Neural cell (in vitro differentiated cells): ENCODE data around the gene CAV3. TPM values are rescaled to one million over a fixed set of nuclear protein-coding genes. Genes with fewer than 3 reads are reported as not detected.
A peak's percentile ranks its signal among the peaks of the same experiment; 100 is the strongest.

Source experiments
- H2AFZ ChIP-seq: fragments of 200-600, 300-800 bp; sonication (generic), shearing (Covaris generic); 2 replicates; pipeline ENCODE4 v1.6.0; 2014; ENCODE audit warnings: low read depth, mild to moderate bottlenecking, antibody characterized with exemption, low read length, moderate library complexity
- H3F3A ChIP-seq: fragments of 200-600 bp; shearing (Covaris generic); 2 replicates; pipeline ENCODE4 v1.6.1; 2016; ENCODE audit warnings: mild to moderate bottlenecking, moderate library complexity, mixed read lengths, antibody characterized with exemption, low read length; ENCODE audit not compliant: insufficient read depth, poor library complexity, severe bottlenecking
- H3K27ac ChIP-seq: fragments of 200-600, 300-800 bp; sonication (generic), shearing (Covaris generic); 2 replicates; pipeline ENCODE4 v1.5.1; 2014; ENCODE audit warnings: mild to moderate bottlenecking, low read length, moderate library complexity
- H3K27me3 ChIP-seq: fragments of 300-800, 200-600 bp; sonication (generic), shearing (Covaris generic); 2 replicates; pipeline ENCODE4 v1.6.0; 2014; ENCODE audit warnings: mild to moderate bottlenecking, low read depth, low read length, moderate library complexity; ENCODE audit not compliant: insufficient read depth
- H3K36me3 ChIP-seq: fragments of 300-800, 200-600 bp; sonication (generic), shearing (Covaris generic); 2 replicates; pipeline ENCODE4 v1.5.1; 2014; ENCODE audit warnings: mild to moderate bottlenecking, antibody characterized with exemption, low read length, moderate library complexity; ENCODE audit not compliant: insufficient read depth
- H3K4me2 ChIP-seq: fragments of 300-800, 200-600 bp; sonication (generic), shearing (Covaris generic); 2 replicates; pipeline ENCODE4 v1.6.0; 2014; ENCODE audit warnings: mild to moderate bottlenecking, low read length
- H3K4me3 ChIP-seq: fragments of 300-800, 200-600 bp; sonication (generic), shearing (Covaris generic); 2 replicates; pipeline ENCODE4 v1.5.1; 2014; ENCODE audit warnings: mild to moderate bottlenecking, low read length, moderate library complexity
- H3K79me2 ChIP-seq: fragments of 200-600 bp; shearing (Covaris generic); replicated peaks from 2 replicates; pipeline ENCODE4 v1.6.0; 2014; ENCODE audit warnings: mild to moderate bottlenecking, low read length, moderate library complexity; ENCODE audit not compliant: insufficient read depth
- H3K9ac ChIP-seq: fragments of 300-800, 200-600 bp; sonication (generic), shearing (Covaris generic); 2 replicates; pipeline ENCODE4 v1.6.1; 2016; ENCODE audit warnings: mild to moderate bottlenecking, low read length, mixed read lengths
- H3K9me2 ChIP-seq: fragments of 200-600 bp; shearing (Covaris generic); 2 replicates; pipeline ENCODE4 v1.6.1; 2016; ENCODE audit warnings: mild to moderate bottlenecking, low read length, mixed read lengths; ENCODE audit not compliant: insufficient read depth
- H3K9me3 ChIP-seq: fragments of 200-600, 300-800 bp; sonication (generic), shearing (Covaris generic); 2 replicates; pipeline ENCODE4 v1.6.1; 2016; ENCODE audit warnings: mild to moderate bottlenecking, mixed run types, low read length, moderate library complexity, mixed read lengths
- H4K20me1 ChIP-seq: fragments of 200-600 bp; shearing (Covaris generic); 2 replicates; pipeline ENCODE4 v1.6.1; 2016; ENCODE audit warnings: mild to moderate bottlenecking, mixed run types; ENCODE audit not compliant: insufficient read depth
- CTCF ChIP-seq: fragments of 450-650 bp; IDR thresholded peaks from 2 replicates; pipeline ENCODE4 v1.5.1; 2014; ENCODE audit warnings: antibody characterized with exemption, mild to moderate bottlenecking, moderate library complexity; ENCODE audit not compliant: poor library complexity, severe bottlenecking
- EP300 ChIP-seq: fragments of 450-650 bp; conservative IDR thresholded peaks from 2 replicates; pipeline ENCODE4 v1.6.1; 2014; ENCODE audit warnings: antibody characterized with exemption, mild to moderate bottlenecking, moderate library complexity; ENCODE audit not compliant: poor library complexity, severe bottlenecking
- EZH2 ChIP-seq: fragments of 200-600, 300-800 bp; shearing (Covaris generic), sonication (generic); IDR thresholded peaks from 2 replicates; pipeline ENCODE4 v1.6.1; 2014; ENCODE audit warnings: antibody characterized with exemption, low read length, borderline replicate concordance, mild to moderate bottlenecking; ENCODE audit not compliant: insufficient read depth, poor library complexity, severe bottlenecking
- MXI1 ChIP-seq: fragments of 450-650 bp; conservative IDR thresholded peaks from 2 replicates; pipeline ENCODE4 v1.6.1; 2014; ENCODE audit warnings: antibody characterized with exemption, mild to moderate bottlenecking; ENCODE audit not compliant: poor library complexity, severe bottlenecking
- POLR2AphosphoS5 ChIP-seq: IDR thresholded peaks from 2 replicates; pipeline ENCODE4 v1.6.1; 2012
- RAD21 ChIP-seq: fragments of 450-650 bp; conservative IDR thresholded peaks from 2 replicates; pipeline ENCODE4 v1.6.1; 2014; ENCODE audit warnings: antibody characterized with exemption, mild to moderate bottlenecking, moderate library complexity
- REST ChIP-seq: IDR thresholded peaks from 2 replicates; pipeline ENCODE4 v1.6.1; 2012; ENCODE audit warnings: borderline replicate concordance
- SMC3 ChIP-seq: fragments of 450-650 bp; conservative IDR thresholded peaks from 2 replicates; pipeline ENCODE4 v1.6.1; 2014; ENCODE audit warnings: antibody characterized with exemption, mild to moderate bottlenecking, moderate library complexity; ENCODE audit not compliant: poor library complexity
- TAF1 ChIP-seq: IDR thresholded peaks from 2 replicates; pipeline ENCODE4 v1.6.1; 2012; ENCODE audit warnings: low read depth
- polyA plus RNA-seq: library from polyadenylated mRNA; depleted of rRNA; stranded (reverse); fragments of >200 nt; gene quantifications from 2 replicates; pipeline ENCODE4 v1.2.3, GENCODE V29; 2014

CAV3 gene
- polyA plus RNA-seq, 1 donor from 2014 or later: not detected

- Histone ChIP-seq H3K4me2 (no peak overlapping the region), H3K9me2 (no peaks in the 10 kb centered on the region), H3K79me2 (no peaks in the 10 kb centered on the region), H3K27ac (no peak overlapping the region), H3K9me3 (no peaks in the 10 kb centered on the region), H3F3A (no peaks in the 10 kb centered on the region), H3K27me3 (no peaks in the 10 kb centered on the region), H3K4me3 (no peak overlapping the region), H4K20me1 (no peaks in the 10 kb centered on the region), H2AFZ (no peak overlapping the region), H3K36me3 (no peaks in the 10 kb centered on the region), H3K9ac (no peak overlapping the region)
- no peak for TF ChIP-seq EZH2
- TF ChIP-seq CTCF: no peak
- no peak for TF ChIP-seq MXI1
- TF ChIP-seq POLR2AphosphoS5: no peak
- no peak for TF ChIP-seq RAD21
- no peak for TF ChIP-seq SMC3
- no peak for TF ChIP-seq REST
- no peak for TF ChIP-seq TAF1
- TF ChIP-seq EP300: no peak
Observed at GRCh38 chr3:8739757-8740504, 6.3 kb downstream of the CAV3 start.

GRCh38 chr3:8741581-8742261 is 8.1 kb downstream of the CAV3 start:
- no peaks in the 10 kb centered on the region for H3F3A ChIP-seq
- peak overlapping the region; percentile 57 for H3K27ac ChIP-seq
- H2AFZ ChIP-seq: no peak overlapping the region
- no peaks in the 10 kb centered on the region for H4K20me1 ChIP-seq
- peak overlapping the region; percentile 20 for H3K9ac ChIP-seq
- H3K9me2 ChIP-seq: no peaks in the 10 kb centered on the region
- H3K9me3 ChIP-seq: no peaks in the 10 kb centered on the region
- H3K4me2 ChIP-seq: no peak overlapping the region
- H3K4me3 ChIP-seq: peak overlapping the region; percentile 42
- no peaks in the 10 kb centered on the region for H3K36me3 ChIP-seq
- no peaks in the 10 kb centered on the region for H3K79me2 ChIP-seq
- TF ChIP-seq TAF1 (no peak), REST (no peak), CTCF (no peak), SMC3 (no peak), EP300 (no peak), POLR2AphosphoS5 (no peak), RAD21 (no peak), MXI1 (no peak), EZH2 (no peak)
- no peaks in the 10 kb centered on the region for H3K27me3 ChIP-seq
